Body of pancreas (tissue), 4 donors: Measurements from ENCODE around the gene NEIL1. TPM values are rescaled to one million over a fixed set of nuclear protein-coding genes. Genes with fewer than 3 reads are reported as not detected.
"Not testable (repeated sequence)": the region's sequence is repeated elsewhere in the genome, so short reads cannot be mapped to it uniquely, and the experiment has no call there.

ENCODE experiments used
- ATAC-seq: fragments of 150-250 bp; one replicate; pipeline ENCODE4 v1.9.1; 2016
- DNase-seq, 4 donors: peaks; one replicate each; pipeline ENCODE4 v3.0.0-alpha.2; 2019
- H3K27ac ChIP-seq, 4 donors: fragments of 200-600 bp; sonication (generic); 1 replicate in 3 of 4; 2 replicates in 1 of 4; pipeline versions ENCODE4 v1.5.1 to v1.6.1; 2016 to 2019; ENCODE audit warnings: mild to moderate bottlenecking in 1 of 4, mixed read lengths in 1 of 4, moderate library complexity in 1 of 4
- H3K27me3 ChIP-seq, 2 donors: fragments of 200-600 bp; sonication (generic); one replicate each; pipeline ENCODE4 v1.6.0; 2016; ENCODE audit warnings: mild to moderate bottlenecking in 1 of 2
- H3K36me3 ChIP-seq, 2 donors: fragments of 200-600 bp; sonication (generic); replicated peaks in 1 of 2; 2 replicates each; pipeline ENCODE4 v1.5.1; 2016; ENCODE audit warnings: low read depth in 2 of 2; ENCODE audit not compliant: insufficient read depth in 1 of 2
- H3K4me1 ChIP-seq: fragments of 200-600 bp; sonication (generic); one replicate; pipeline ENCODE4 v1.6.0; 2016
- H3K4me3 ChIP-seq, 2 donors: fragments of 200-600 bp; sonication (generic); 1 replicate in 1 of 2; 2 replicates in 1 of 2; pipeline ENCODE4 v1.5.1; 2016 to 2019
- H3K9me3 ChIP-seq, 3 donors: fragments of 200-600 bp; sonication (generic); 1 replicate in 2 of 3; 2 replicates in 1 of 3; pipeline ENCODE4 v1.5.1; 2016
- CTCF ChIP-seq, 7 experiments: fragments of 450-650 bp in 4 of 7; fragments of 200-600 bp in 3 of 7; sonication (generic) in 3 of 7; IDR thresholded peaks; one replicate each; pipeline ENCODE4 v1.5.1; 2016 to 2019; ENCODE audit warnings: antibody characterized with exemption in 7 of 7
- POLR2A ChIP-seq, 3 donors: fragments of 450-650 bp; IDR thresholded peaks; one replicate each; pipeline ENCODE4 v1.6.1; 2016; ENCODE audit warnings: antibody characterized with exemption in 3 of 3, mild to moderate bottlenecking in 2 of 3
- WGBS, 2 donors: methylation state at CpG; one replicate each; pipeline ENCODE4 v1.1.5; 2017; 5-methylcytosine and 5-hydroxymethylcytosine counted together
- intact Hi-C: fragments of 100-400 bp; cut with DNase I; formaldehyde crosslinking; loops from one replicate; pipeline ENCODE4 v1.15.1; 2023
- total RNA-seq, 2 donors: library from RNA; depleted of rRNA; stranded (reverse); fragments of >200 nt; gene quantifications; one replicate each; pipeline ENCODE4 v1.1.0, GENCODE V29; 2016

NEIL1 gene
- total RNA-seq, 2 donors from 2014 or later, result 79.1 to 112 TPM

DNA sequence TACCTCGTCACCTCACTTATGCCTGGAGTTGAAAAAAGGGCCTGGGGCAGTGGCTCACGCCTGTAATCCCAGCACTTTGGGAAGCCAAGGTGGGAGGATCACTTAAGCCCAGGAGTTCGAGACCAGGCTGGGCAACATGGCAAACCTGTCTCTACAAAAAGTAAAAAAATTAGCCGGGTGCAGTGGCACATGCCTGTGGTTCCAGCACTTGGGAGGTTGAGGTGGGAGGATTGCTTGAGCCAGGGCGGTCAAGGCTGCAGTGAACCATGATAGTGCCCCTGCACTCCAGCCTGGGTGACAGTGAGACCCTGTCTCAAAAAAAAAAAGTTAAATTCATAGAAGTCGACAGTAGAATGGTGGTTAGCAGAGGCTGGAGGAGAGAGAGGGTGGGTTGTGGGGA lies 4.6 kb upstream of the NEIL1 start:
- H3K27me3 ChIP-seq, result no peaks in the 10 kb centered on the region
- ATAC-seq (no peak), DNase-seq (no peak)
- H3K36me3 ChIP-seq, result peaks cover 0 to 2% of the 10 kb centered on the region in 2 donors
- no peak overlapping the region for H3K4me3 ChIP-seq
- WGBS, 2 donors, result 80 to 82% methylated on average over 6 of the region's 6 CpGs
- intact Hi-C loops, result no loop called here
- no peak overlapping the region for H3K27ac ChIP-seq
- TF ChIP-seq CTCF (IDR thresholded peaks at IDR 0.05), result no peak
- TF ChIP-seq POLR2A (IDR thresholded peaks at IDR 0.05), result no peak
- H3K9me3 ChIP-seq, result no peaks in the 10 kb centered on the region
- H3K4me1 ChIP-seq, result peaks cover 5% of the 10 kb centered on the region

GRCh38 chr15:75343953-75344352 lies 2.9 kb upstream of the NEIL1 start:
- H3K27ac ChIP-seq, H3K27me3 ChIP-seq, H3K36me3 ChIP-seq, ATAC-seq, H3K4me3 ChIP-seq, H3K9me3 ChIP-seq, intact Hi-C loops: not testable (repeated sequence)
- 40 to 63% methylated on average over 8 of the region's 8 CpGs for WGBS, 2 donors
- peaks cover 11% of the 10 kb centered on the region for H3K4me1 ChIP-seq
- peak in 1 of 4 donors; percentile 28 for DNase-seq

DNA sequence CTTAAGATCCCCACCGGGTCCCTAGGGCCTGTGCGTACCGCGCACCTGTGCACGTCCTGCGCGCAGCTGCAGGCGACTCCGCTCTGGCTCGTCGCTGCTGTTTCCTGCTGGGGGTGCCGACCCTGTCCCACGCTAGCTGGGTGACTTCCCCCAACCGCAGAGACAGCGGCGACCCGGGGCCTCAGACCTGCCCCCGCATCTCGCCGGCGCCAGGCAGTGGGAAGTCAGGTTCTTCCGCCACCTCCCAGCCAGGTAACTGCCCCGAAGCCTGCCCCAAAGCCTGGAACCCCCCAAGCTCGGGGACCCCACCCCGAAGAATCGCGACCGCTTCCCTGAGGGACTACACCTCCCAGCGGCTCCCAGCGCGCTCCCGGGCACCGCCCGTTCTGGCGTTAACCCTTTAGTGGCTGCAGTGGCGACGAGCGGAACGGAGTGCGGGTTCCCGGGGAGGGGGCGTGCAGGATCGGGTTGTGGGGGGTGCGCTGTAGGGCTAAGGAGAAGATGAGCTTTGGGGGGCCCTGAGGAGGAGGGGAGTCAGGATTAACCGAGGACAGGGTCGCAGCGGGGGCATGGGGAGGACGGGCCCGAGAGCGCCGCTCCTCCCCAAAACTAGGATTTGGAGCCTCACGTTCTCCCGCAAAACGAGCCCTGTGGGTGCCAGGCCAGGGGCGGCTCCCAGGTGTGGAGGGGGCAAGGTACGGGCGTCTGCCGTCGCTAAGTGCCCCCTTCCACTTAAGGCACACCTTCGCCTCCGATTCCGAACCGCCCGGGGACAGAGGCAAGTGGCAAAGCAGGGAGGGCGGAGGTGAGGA lies 589 bp downstream of the NEIL1 start:
- H3K27me3 ChIP-seq, result no peaks in the 10 kb centered on the region
- no peaks in the 10 kb centered on the region for H3K36me3 ChIP-seq
- DNase-seq, result peak; percentile 62 to 73 (median 69)
- peaks cover 17% of the 10 kb centered on the region for H3K4me1 ChIP-seq
- no peaks in the 10 kb centered on the region for H3K9me3 ChIP-seq
- intact Hi-C loops, result no loop called here
- H3K4me3 ChIP-seq, result peak overlapping the region; percentile 84 to 92
- peak overlapping the region; percentile 54 to 84 (median 74) for H3K27ac ChIP-seq
- peak; percentile 74 for ATAC-seq
- WGBS, 2 donors, result 0% methylated on average over 5 to 62 of the region's 65 CpGs
- TF ChIP-seq POLR2A (IDR thresholded peaks at IDR 0.05) (peak; percentile 7 to 64 (median 63)), CTCF (IDR thresholded peaks at IDR 0.05) (peak in 1 of 7 experiments; percentile 3)

- Histone ChIP-seq H3K36me3 (no peaks in the 10 kb centered on the region), H3K9me3 (no peaks in the 10 kb centered on the region), H3K4me1 (peaks cover 17% of the 10 kb centered on the region), H3K27me3 (no peaks in the 10 kb centered on the region), H3K4me3 (peak overlapping the region; percentile 84 to 92), H3K27ac (peak overlapping the region; percentile 54 to 84 (median 74))
- 0% methylated on average over 4 to 45 of the region's 45 CpGs for WGBS, 2 donors
- intact Hi-C loops, result no loop called here
- DNase-seq (no peak), ATAC-seq (peak; percentile 35)
- TF ChIP-seq CTCF (IDR thresholded peaks at IDR 0.05), result no peak
These were observed 1.3 kb downstream of the NEIL1 start for GRCh38 chr15:75348034-75348561.

DNA sequence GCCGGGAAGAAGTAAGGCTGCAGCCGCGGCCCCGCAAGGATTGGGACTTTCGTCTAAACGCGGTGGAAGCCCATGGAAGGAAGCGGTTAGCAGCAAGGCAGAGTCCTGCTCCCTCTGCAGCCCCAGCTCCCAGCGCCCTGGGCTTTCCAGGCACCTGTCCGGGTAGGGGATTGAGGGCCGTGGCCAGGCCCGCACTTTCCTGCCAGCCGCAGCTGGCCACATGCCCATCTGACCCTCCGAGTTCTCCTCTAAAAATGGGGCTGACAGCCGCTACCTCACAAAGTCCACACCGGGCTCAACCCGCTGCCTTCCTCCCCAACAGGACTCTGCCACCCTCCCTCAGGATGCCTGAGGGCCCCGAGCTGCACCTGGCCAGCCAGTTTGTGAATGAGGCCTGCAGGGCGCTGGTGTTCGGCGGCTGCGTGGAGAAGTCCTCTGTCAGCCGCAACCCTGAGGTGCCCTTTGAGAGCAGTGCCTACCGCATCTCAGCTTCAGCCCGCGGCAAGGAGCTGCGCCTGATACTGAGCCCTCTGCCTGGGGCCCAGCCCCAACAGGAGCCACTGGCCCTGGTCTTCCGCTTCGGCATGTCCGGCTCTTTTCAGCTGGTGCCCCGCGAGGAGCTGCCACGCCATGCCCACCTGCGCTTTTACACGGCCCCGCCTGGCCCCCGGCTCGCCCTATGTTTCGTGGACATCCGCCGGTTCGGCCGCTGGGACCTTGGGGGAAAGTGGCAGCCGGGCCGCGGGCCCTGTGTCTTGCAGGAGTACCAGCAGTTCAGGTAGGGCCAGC lies 1.9 kb downstream of the NEIL1 start:
- peaks cover 17% of the 10 kb centered on the region for H3K4me1 ChIP-seq
- WGBS, 2 donors, result 29 to 32% methylated on average over 27 to 46 of the region's 46 CpGs
- H3K27me3 ChIP-seq, result no peaks in the 10 kb centered on the region
- ATAC-seq (peak; percentile 33), DNase-seq (peak; percentile 31 to 51 (median 47))
- peak overlapping the region; percentile 84 to 92 for H3K4me3 ChIP-seq
- intact Hi-C loops, result no loop called here
- no peaks in the 10 kb centered on the region for H3K36me3 ChIP-seq
- peak overlapping the region; percentile 54 to 84 (median 74) for H3K27ac ChIP-seq
- H3K9me3 ChIP-seq, result no peaks in the 10 kb centered on the region
- peak; percentile 20 to 37 (median 29) for TF ChIP-seq POLR2A (IDR thresholded peaks at IDR 0.05)
- no peak for TF ChIP-seq CTCF (IDR thresholded peaks at IDR 0.05)

DNA sequence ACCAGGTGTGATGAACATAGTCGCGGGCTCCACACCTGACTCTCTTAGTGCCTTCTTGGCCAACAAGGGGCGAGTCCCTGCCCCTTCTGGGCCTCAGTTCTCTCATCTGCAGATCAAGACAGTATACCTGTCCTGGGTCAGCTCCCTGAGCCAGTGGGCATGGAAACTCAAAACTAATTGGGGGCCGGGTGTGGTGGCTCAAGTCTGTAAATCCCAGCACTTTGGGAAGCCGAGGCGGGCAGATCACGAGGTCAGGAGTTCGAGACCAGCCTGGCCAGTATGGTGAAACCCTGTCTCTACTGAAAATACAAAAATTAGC lies 2.5 kb downstream of the NEIL1 start:
- H3K9me3 ChIP-seq, H3K27me3 ChIP-seq, DNase-seq, H3K36me3 ChIP-seq, intact Hi-C loops, H3K4me3 ChIP-seq, ATAC-seq, H3K27ac ChIP-seq: not testable (repeated sequence)
- peaks cover 17% of the 10 kb centered on the region for H3K4me1 ChIP-seq
- 81 to 90% methylated on average over 6 to 8 of the region's 8 CpGs for WGBS, 2 donors
